Measurements from ENCODE around the gene TMEM182.

Gene TMEM182

GRCh38 chr2:102761763-102762162 lies at the start of gene TMEM182:
TMEM182 (plus strand) TSS chr2:102762031; CDS start chr2:102762218, 187 bp downstream.
- no peak for TF ChIP-seq CTCF (IDR thresholded peaks at IDR 0.05; ENCODE audit: insufficient read depth, low read depth, low read length, missing control alignments)

DNA sequence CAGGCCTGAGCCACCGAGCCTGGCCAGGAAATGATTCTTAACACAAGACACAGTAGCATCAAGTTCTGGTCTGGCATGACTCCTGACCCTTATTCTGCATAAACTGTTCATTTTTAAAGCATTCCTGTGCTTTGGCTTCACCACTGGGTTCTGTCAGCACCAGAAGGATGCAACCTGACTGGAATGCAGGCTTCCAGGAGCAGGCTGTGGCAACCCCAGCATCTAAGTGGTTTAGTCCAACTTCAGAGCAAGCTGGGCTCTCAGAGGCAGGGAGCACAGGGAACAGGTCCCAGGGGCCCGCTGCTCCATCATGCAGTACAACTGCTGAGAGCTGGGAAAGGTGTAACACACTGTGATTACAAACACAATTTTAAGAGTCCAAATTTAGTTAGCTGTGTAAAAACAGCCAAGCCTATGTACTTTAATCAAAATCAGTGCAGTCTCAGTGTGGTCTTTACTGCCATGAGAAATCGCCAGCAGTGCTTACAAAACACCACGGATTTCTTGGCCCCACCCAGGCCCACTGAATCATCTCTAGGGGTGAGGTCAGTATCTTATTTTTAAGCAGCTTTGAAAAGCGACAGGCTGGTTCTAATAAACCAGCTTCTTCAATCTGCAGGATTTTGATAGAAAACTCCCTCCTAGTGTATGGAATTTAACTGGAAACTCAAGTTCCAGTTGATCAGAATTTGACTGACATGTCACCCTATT lies 44.4 kb upstream of the TMEM182 start:
- TF ChIP-seq CTCF (IDR thresholded peaks at IDR 0.05; ENCODE audit: insufficient read depth, low read depth, low read length, missing control alignments) = no peak
- DNase-seq (ENCODE audit: low read depth) = peak; percentile 71
- H3K4me3 ChIP-seq (ENCODE audit: low read length) = no peak overlapping the region

More at GRCh38 chr2:102761763-102762162, at the start of gene TMEM182:
- H3K4me3 ChIP-seq (ENCODE audit: low read length) = no peak within 1 kb of the TSS
- DNase-seq (ENCODE audit: low read depth) = no peak

DNA sequence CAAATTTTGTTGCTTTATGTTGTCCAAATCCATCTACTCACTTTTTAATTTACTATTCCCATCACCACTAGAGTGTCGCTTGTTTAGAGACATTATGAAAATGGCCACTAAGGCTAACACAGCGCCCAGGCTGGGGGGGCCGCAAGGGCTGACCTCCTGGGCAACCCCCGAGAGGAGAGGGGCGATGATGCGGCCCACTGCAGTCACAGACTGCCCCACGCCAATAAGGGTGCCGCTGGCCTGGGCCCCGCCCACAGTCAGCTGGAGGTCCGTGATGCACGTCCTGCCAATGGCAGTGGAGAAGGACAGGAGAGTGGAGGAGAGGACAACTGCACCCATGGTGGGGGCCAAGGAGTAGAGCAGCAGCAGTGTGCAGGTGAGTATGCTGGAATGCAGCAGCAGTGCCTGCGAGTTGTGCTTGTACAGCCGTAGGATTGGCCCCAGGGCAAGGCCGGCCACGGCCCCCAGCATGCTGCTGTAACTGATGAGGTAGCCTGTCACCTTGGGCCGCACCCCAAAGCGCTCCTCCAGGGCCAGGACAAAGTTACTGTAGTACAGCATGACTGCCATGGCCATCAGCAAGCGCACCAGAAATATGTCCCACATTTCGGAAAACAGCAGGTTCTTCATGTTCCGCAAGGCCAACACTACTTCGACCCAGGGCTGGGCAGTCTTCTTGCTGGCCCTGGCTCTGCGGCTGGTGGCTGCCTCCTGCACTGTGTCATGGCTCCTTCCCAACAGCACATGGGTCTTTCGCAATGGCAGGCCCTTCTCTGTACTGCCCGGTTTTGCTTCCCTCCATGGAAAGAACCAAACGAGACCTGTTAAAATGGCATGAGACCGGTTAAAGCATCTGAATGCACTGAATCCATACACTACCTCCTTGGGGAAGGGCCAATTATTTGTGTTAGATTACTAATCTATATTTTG lies 43.2 kb upstream of the TMEM182 start:
- no peak for DNase-seq (ENCODE audit: low read depth)
- TF ChIP-seq CTCF (IDR thresholded peaks at IDR 0.05; ENCODE audit: insufficient read depth, low read depth, low read length, missing control alignments) = no peak
- no peak overlapping the region for H3K4me3 ChIP-seq (ENCODE audit: low read length)

- DNase-seq (ENCODE audit: low read depth) = no peak
- no peak overlapping the region for H3K4me3 ChIP-seq (ENCODE audit: low read length)
- TF ChIP-seq CTCF (IDR thresholded peaks at IDR 0.05; ENCODE audit: insufficient read depth, low read depth, low read length, missing control alignments) = no peak
Measured at GRCh38 chr2:102724016-102724490, 37.8 kb upstream of the TMEM182 start.

DNA sequence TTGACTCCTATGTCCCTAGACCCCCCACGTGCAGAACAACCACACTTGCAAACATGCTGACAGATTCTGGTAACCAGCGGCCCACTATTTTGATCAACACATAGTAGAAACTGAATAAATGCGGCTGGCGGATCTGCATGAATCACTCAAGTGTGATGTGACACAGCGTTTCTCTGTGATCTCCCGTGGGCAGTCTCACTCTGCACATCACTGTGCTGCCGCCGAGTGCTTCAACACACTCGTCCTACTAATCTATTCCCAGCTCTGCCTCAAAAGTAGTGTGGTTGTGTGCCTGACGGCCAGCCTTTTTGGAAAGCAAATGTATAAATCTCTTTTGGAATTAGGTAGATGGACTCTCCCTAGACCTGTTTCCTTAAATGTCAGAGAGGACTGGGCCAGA lies 37.3 kb upstream of the TMEM182 start:
- DNase-seq (ENCODE audit: low read depth) = no peak
- no peak for TF ChIP-seq CTCF (IDR thresholded peaks at IDR 0.05; ENCODE audit: insufficient read depth, low read depth, low read length, missing control alignments)
- H3K4me3 ChIP-seq (ENCODE audit: low read length) = no peak overlapping the region

GRCh38 chr2:102726128-102727087 lies 35.4 kb upstream of the TMEM182 start:
- DNase-seq (ENCODE audit: low read depth) = no peak
- TF ChIP-seq CTCF (IDR thresholded peaks at IDR 0.05; ENCODE audit: insufficient read depth, low read depth, low read length, missing control alignments) = no peak

More at GRCh38 chr2:102726128-102727087, 35.4 kb upstream of the TMEM182 start:
- H3K4me3 ChIP-seq (ENCODE audit: low read length) = no peak overlapping the region

Measured in epithelial cell of esophagus (primary cell).